ENCODE data around the gene PRKN. TPM values are rescaled to one million over a fixed set of nuclear protein-coding genes. Genes with fewer than 3 reads are reported as not detected.

PRKN gene
- total and polyA plus RNA-seq, 2 donors (not counting 1 experiment from before 2014, with no cell fraction given), result 0.43 to 4.6 TPM

- Histone ChIP-seq H3K4me3 (replicated peaks in 1 of 4; ENCODE audit: control extremely low read depth in 1 of 4, insufficient read depth in 1 of 4, low read depth in 3 of 4, low read length in 4 of 4) (no peak overlapping the region), H3K4me2 (ENCODE audit: extremely low read depth, insufficient read depth, low read length) (no peak overlapping the region), H3K9ac (ENCODE audit: insufficient read depth, low read length) (no peak overlapping the region), H2AFZ (ENCODE audit: low read length) (no peak overlapping the region), H3K27ac (ENCODE audit: insufficient read depth, low read length) (no peak overlapping the region), H4K20me1 (ENCODE audit: control insufficient read depth, extremely low read depth, insufficient read depth, low read length) (no peaks in the 10 kb centered on the region), H3K27me3 (ENCODE audit: control insufficient read depth, insufficient read depth, low read length) (no peaks in the 10 kb centered on the region), H3K9me3 (ENCODE audit: control insufficient read depth, insufficient read depth, low read depth, low read length) (no peaks in the 10 kb centered on the region), H3K36me3 (ENCODE audit: control insufficient read depth, insufficient read depth, low read length) (no peaks in the 10 kb centered on the region), H3K79me2 (ENCODE audit: control insufficient read depth, insufficient read depth, low read length) (no peaks in the 10 kb centered on the region), H3K4me1 (ENCODE audit: control insufficient read depth, extremely low read depth, insufficient read depth, low read length) (no peaks in the 10 kb centered on the region)
- no peak for DNase-seq (ENCODE audit: low read depth in 2 of 2)
- no peak for TF ChIP-seq EZH2 (IDR thresholded peaks at IDR 0.05; ENCODE audit: low read length, missing control alignments)
- TF ChIP-seq CTCF (conservative IDR thresholded peaks at IDR 0.05 in 1 of 2, IDR thresholded peaks at IDR 0.05 in 1 of 2; ENCODE audit: low read depth in 1 of 2, low read length in 2 of 2), result no peak
Measured at GRCh38 chr6:162512744-162513143, 214.8 kb downstream of the PRKN start.

GRCh38 chr6:162497389-162497788, 230.2 kb downstream of the PRKN start:
- H3K36me3 ChIP-seq (ENCODE audit: control insufficient read depth, insufficient read depth, low read length), result no peaks in the 10 kb centered on the region
- DNase-seq (ENCODE audit: low read depth in 2 of 2), result peak in 1 of 2 donors; percentile 21
- no peaks in the 10 kb centered on the region for H4K20me1 ChIP-seq (ENCODE audit: control insufficient read depth, extremely low read depth, insufficient read depth, low read length)
- H3K4me3 ChIP-seq (replicated peaks in 1 of 4; ENCODE audit: control extremely low read depth in 1 of 4, insufficient read depth in 1 of 4, low read depth in 3 of 4, low read length in 4 of 4), result no peak overlapping the region
- H3K27ac ChIP-seq (ENCODE audit: insufficient read depth, low read length), result no peak overlapping the region
- H3K9me3 ChIP-seq (ENCODE audit: control insufficient read depth, insufficient read depth, low read depth, low read length), result no peaks in the 10 kb centered on the region
- no peaks in the 10 kb centered on the region for H3K27me3 ChIP-seq (ENCODE audit: control insufficient read depth, insufficient read depth, low read length)
- no peak for TF ChIP-seq EZH2 (IDR thresholded peaks at IDR 0.05; ENCODE audit: low read length, missing control alignments)
- no peak for TF ChIP-seq CTCF (conservative IDR thresholded peaks at IDR 0.05 in 1 of 2, IDR thresholded peaks at IDR 0.05 in 1 of 2; ENCODE audit: low read depth in 1 of 2, low read length in 2 of 2)
- H2AFZ ChIP-seq (ENCODE audit: low read length), result no peak overlapping the region
- no peaks in the 10 kb centered on the region for H3K4me1 ChIP-seq (ENCODE audit: control insufficient read depth, extremely low read depth, insufficient read depth, low read length)
- H3K79me2 ChIP-seq (ENCODE audit: control insufficient read depth, insufficient read depth, low read length), result no peaks in the 10 kb centered on the region
- H3K9ac ChIP-seq (ENCODE audit: insufficient read depth, low read length), result no peak overlapping the region
- no peak overlapping the region for H3K4me2 ChIP-seq (ENCODE audit: extremely low read depth, insufficient read depth, low read length)

GRCh38 chr6:162493917-162494316, 233.6 kb downstream of the PRKN start:
- H2AFZ ChIP-seq (ENCODE audit: low read length), result no peak overlapping the region
- H3K79me2 ChIP-seq (ENCODE audit: control insufficient read depth, insufficient read depth, low read length), result no peaks in the 10 kb centered on the region
- H3K9ac ChIP-seq (ENCODE audit: insufficient read depth, low read length), result no peak overlapping the region
- no peaks in the 10 kb centered on the region for H3K36me3 ChIP-seq (ENCODE audit: control insufficient read depth, insufficient read depth, low read length)
- H3K27me3 ChIP-seq (ENCODE audit: control insufficient read depth, insufficient read depth, low read length), result no peaks in the 10 kb centered on the region
- no peak overlapping the region for H3K4me2 ChIP-seq (ENCODE audit: extremely low read depth, insufficient read depth, low read length)
- no peaks in the 10 kb centered on the region for H3K4me1 ChIP-seq (ENCODE audit: control insufficient read depth, extremely low read depth, insufficient read depth, low read length)
- no peak for DNase-seq (ENCODE audit: low read depth in 2 of 2)
- no peak overlapping the region for H3K27ac ChIP-seq (ENCODE audit: insufficient read depth, low read length)
- TF ChIP-seq EZH2 (IDR thresholded peaks at IDR 0.05; ENCODE audit: low read length, missing control alignments), result no peak
- TF ChIP-seq CTCF (conservative IDR thresholded peaks at IDR 0.05 in 1 of 2, IDR thresholded peaks at IDR 0.05 in 1 of 2; ENCODE audit: low read depth in 1 of 2, low read length in 2 of 2), result no peak
- no peak overlapping the region for H3K4me3 ChIP-seq (replicated peaks in 1 of 4; ENCODE audit: control extremely low read depth in 1 of 4, insufficient read depth in 1 of 4, low read depth in 3 of 4, low read length in 4 of 4)
- H3K9me3 ChIP-seq (ENCODE audit: control insufficient read depth, insufficient read depth, low read depth, low read length), result no peaks in the 10 kb centered on the region
- H4K20me1 ChIP-seq (ENCODE audit: control insufficient read depth, extremely low read depth, insufficient read depth, low read length), result no peaks in the 10 kb centered on the region

Data from fibroblast of lung (primary cell).